Measurements from ENCODE around the gene SLC7A9.

DNA sequence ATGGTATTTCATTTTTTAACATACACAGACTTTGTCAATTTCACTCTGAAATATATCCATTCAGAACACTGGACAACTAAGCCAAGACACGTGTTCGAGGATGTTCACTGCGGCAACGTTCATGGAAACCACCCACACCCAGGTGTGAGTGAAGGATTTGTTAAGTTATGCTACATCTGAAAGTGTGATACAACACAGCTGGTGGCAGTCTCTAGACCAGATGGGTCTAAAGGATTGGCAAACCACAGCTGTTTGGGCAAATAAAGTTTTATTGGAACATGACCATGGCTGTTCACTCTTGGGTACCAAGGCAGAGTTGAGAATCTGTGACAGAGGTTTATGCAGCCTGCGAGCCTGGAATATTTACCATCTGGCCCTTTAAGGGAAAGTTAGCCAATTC is 12.0 kb downstream of the SLC7A9 start:
- TF ChIP-seq, protein P1, sequence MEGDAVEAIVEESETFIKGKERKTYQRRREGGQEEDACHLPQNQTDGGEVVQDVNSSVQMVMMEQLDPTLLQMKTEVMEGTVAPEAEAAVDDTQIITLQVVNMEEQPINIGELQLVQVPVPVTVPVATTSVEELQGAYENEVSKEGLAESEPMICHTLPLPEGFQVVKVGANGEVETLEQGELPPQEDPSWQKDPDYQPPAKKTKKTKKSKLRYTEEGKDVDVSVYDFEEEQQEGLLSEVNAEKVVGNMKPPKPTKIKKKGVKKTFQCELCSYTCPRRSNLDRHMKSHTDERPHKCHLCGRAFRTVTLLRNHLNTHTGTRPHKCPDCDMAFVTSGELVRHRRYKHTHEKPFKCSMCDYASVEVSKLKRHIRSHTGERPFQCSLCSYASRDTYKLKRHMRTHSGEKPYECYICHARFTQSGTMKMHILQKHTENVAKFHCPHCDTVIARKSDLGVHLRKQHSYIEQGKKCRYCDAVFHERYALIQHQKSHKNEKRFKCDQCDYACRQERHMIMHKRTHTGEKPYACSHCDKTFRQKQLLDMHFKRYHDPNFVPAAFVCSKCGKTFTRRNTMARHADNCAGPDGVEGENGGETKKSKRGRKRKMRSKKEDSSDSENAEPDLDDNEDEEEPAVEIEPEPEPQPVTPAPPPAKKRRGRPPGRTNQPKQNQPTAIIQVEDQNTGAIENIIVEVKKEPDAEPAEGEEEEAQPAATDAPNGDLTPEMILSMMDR (IDR thresholded peaks at IDR 0.05), result no peak
- TF ChIP-seq EP300 (IDR thresholded peaks at IDR 0.05) (no peak), POLR2A (IDR thresholded peaks at IDR 0.05; ENCODE audit: low read depth) (no peak), POLR2AphosphoS5 (IDR thresholded peaks at IDR 0.05) (no peak)

All from esophagus muscularis mucosa (tissue), 4 donors.